SU-DHL-6 (cell line): ENCODE measurements around the gene PTPRA.
"Not testable (repeated sequence)": the region's sequence is repeated elsewhere in the genome, so short reads cannot be mapped to it uniquely, and the experiment has no call there.

Source experiments
- H2AFZ ChIP-seq: fragments of 200-600 bp; sonication (generic); 2 replicates; pipeline ENCODE4 v1.6.1; 2014; ENCODE audit warnings: low read depth, mild to moderate bottlenecking, moderate library complexity, mixed read lengths, antibody characterized with exemption, low read length; ENCODE audit not compliant: severe bottlenecking
- H3F3A ChIP-seq: fragments of 200-600 bp; shearing (Covaris generic); 2 replicates; pipeline ENCODE4 v1.6.0; 2016; ENCODE audit warnings: antibody characterized with exemption, mild to moderate bottlenecking; ENCODE audit not compliant: insufficient read depth
- H3K27ac ChIP-seq: fragments of 200-600 bp; sonication (generic); 2 replicates; pipeline ENCODE4 v1.5.1; 2016; ENCODE audit warnings: low read depth, mild to moderate bottlenecking, low read length, moderate library complexity, mixed read lengths
- H3K27me3 ChIP-seq: fragments of 200-600 bp; sonication (generic), shearing (Covaris generic); 2 replicates; pipeline ENCODE4 v1.6.0; 2014; ENCODE audit warnings: mild to moderate bottlenecking, low read length
- H3K36me3 ChIP-seq: fragments of 200-600 bp; sonication (generic); 2 replicates; pipeline ENCODE4 v1.6.1; 2014; ENCODE audit warnings: mild to moderate bottlenecking, low read length, mixed read lengths
- H3K4me2 ChIP-seq: fragments of 300-600, 200-600 bp; shearing (Covaris generic), sonication (generic); 2 replicates; pipeline ENCODE4 v1.6.0; 2014; ENCODE audit warnings: low read length, low read depth, mild to moderate bottlenecking; ENCODE audit not compliant: poor library complexity, severe bottlenecking
- H3K4me3 ChIP-seq: fragments of 200-600 bp; sonication (generic); 2 replicates; pipeline ENCODE4 v1.5.1; 2014; ENCODE audit warnings: antibody characterized with exemption, low read length, mild to moderate bottlenecking, mixed read lengths; ENCODE audit not compliant: insufficient read depth, poor library complexity, severe bottlenecking
- H3K79me2 ChIP-seq: fragments of 200-600 bp; sonication (generic); 2 replicates; pipeline ENCODE4 v1.6.1; 2014; ENCODE audit warnings: mild to moderate bottlenecking, low read length, moderate library complexity; ENCODE audit not compliant: insufficient read depth
- H3K9ac ChIP-seq: fragments of 200-600 bp; sonication (generic); 2 replicates; pipeline ENCODE4 v1.7.0; 2014; ENCODE audit warnings: mild to moderate bottlenecking, low read length
- H3K9me2 ChIP-seq: fragments of 200-600 bp; sonication (generic); replicated peaks from 2 replicates; pipeline ENCODE4 v1.6.1; 2014; ENCODE audit warnings: low read length; ENCODE audit not compliant: insufficient read depth
- H3K9me3 ChIP-seq: fragments of 200-600 bp; sonication (generic); 2 replicates; pipeline ENCODE4 v1.6.1; 2014; ENCODE audit warnings: low read length, mixed read lengths; ENCODE audit not compliant: insufficient read depth
- H4K20me1 ChIP-seq: fragments of 200-600 bp; sonication (generic); 2 replicates; pipeline ENCODE4 v1.6.1; 2014; ENCODE audit warnings: low read depth, mild to moderate bottlenecking, antibody characterized with exemption, low read length, moderate library complexity, mixed read lengths
- CTCF ChIP-seq: fragments of 200-600 bp; sonication (generic); IDR thresholded peaks from one replicate; pipeline ENCODE4 v1.5.1; 2017; ENCODE audit warnings: antibody characterized with exemption, mild to moderate bottlenecking, low read length, moderate library complexity; ENCODE audit not compliant: insufficient read depth, poor library complexity, severe bottlenecking
- EZH2phosphoT487 ChIP-seq: fragments of 200-600 bp; sonication (generic), shearing (Covaris generic); conservative IDR thresholded peaks from 2 replicates; pipeline ENCODE4 v1.6.1; 2018; ENCODE audit warnings: mild to moderate bottlenecking, antibody characterized with exemption, low read length, moderate library complexity, mixed read lengths

PTPRA gene

GRCh38 chr20:2892376-2892775 lies 19.1 kb downstream of the PTPRA start:
- no peak overlapping the region for H2AFZ ChIP-seq
- no peak overlapping the region for H3K9ac ChIP-seq
- H4K20me1 ChIP-seq, result peaks cover 8% of the 10 kb centered on the region
- peaks cover 93% of the 10 kb centered on the region for H3K79me2 ChIP-seq
- H3K9me2 ChIP-seq, result no peaks in the 10 kb centered on the region
- no peaks in the 10 kb centered on the region for H3K9me3 ChIP-seq
- no peak for TF ChIP-seq EZH2phosphoT487
- TF ChIP-seq CTCF, result no peak
- H3F3A ChIP-seq, result no peaks in the 10 kb centered on the region
- H3K4me3 ChIP-seq, result no peak overlapping the region
- no peak overlapping the region for H3K4me2 ChIP-seq
- no peaks in the 10 kb centered on the region for H3K27me3 ChIP-seq
- no peaks in the 10 kb centered on the region for H3K36me3 ChIP-seq
- H3K27ac ChIP-seq, result no peak overlapping the region

DNA sequence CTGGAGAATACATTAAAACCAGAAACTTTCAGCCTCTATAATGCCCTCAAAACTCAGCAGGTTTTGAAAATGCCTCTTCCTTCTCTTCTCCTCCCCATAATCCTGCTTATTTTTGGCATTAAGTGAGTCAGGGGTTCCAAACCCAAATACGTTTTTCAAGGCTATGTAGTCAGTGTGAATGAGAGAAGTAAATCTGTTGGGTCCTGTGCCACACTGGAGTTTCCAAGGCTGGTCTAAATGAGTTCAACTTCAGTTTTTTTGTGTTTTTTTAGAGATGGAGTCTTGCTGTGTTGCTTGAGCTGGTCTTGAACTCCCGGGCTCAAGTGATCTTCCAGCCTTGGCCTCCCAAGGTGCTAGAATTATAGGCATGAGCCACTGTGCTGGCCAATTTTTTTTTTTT lies 20.9 kb downstream of the PTPRA start:
- Histone ChIP-seq H3K4me2 (no peak overlapping the region), H3K79me2 (peaks cover 90% of the 10 kb centered on the region), H3K36me3 (no peaks in the 10 kb centered on the region), H3K4me3 (no peak overlapping the region), H2AFZ (no peak overlapping the region), H3K27ac (no peak overlapping the region), H3K9ac (no peak overlapping the region), H3K9me3 (no peaks in the 10 kb centered on the region), H3K9me2 (no peaks in the 10 kb centered on the region), H4K20me1 (peaks cover under 1% of the 10 kb centered on the region), H3K27me3 (no peaks in the 10 kb centered on the region), H3F3A (no peaks in the 10 kb centered on the region)
- TF ChIP-seq EZH2phosphoT487 (no peak), CTCF (no peak)

DNA sequence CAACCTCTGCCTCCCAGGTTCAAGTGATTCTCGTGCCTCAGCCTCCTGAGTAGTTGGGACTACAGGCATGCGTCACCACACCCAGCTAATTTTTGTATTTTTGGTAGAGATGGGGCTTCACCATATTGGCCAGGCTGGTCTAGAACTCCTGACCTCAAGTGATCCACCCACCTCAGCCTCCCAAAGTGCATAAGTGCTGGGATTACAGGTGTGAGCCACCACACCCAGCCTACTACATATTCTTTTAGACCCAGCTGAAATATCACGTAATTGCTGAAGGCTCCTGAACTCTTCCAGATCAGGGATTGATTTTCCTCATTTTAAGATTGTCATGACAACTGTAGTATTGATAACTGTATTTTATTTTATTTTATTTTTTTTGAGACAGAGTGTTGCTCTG lies 21.9 kb downstream of the PTPRA start:
- H3K9ac ChIP-seq, H4K20me1 ChIP-seq, H3F3A ChIP-seq, H3K9me2 ChIP-seq, H3K36me3 ChIP-seq, H3K27me3 ChIP-seq, H3K9me3 ChIP-seq, H3K27ac ChIP-seq, H2AFZ ChIP-seq, H3K4me2 ChIP-seq, H3K4me3 ChIP-seq: not testable (repeated sequence)
- H3K79me2 ChIP-seq, result peaks cover 88% of the 10 kb centered on the region

GRCh38 chr20:2899243-2899642 lies 26.0 kb downstream of the PTPRA start:
- no peaks in the 10 kb centered on the region for H3F3A ChIP-seq
- no peaks in the 10 kb centered on the region for H4K20me1 ChIP-seq
- H3K36me3 ChIP-seq, result no peaks in the 10 kb centered on the region
- no peaks in the 10 kb centered on the region for H3K9me3 ChIP-seq
- H3K9ac ChIP-seq, result no peak overlapping the region
- H2AFZ ChIP-seq, result no peak overlapping the region
- no peak overlapping the region for H3K4me2 ChIP-seq
- no peaks in the 10 kb centered on the region for H3K27me3 ChIP-seq
- no peak for TF ChIP-seq CTCF
- no peak for TF ChIP-seq EZH2phosphoT487
- H3K4me3 ChIP-seq, result no peak overlapping the region
- no peaks in the 10 kb centered on the region for H3K9me2 ChIP-seq
- H3K27ac ChIP-seq, result no peak overlapping the region
- peaks cover 84% of the 10 kb centered on the region for H3K79me2 ChIP-seq
